K562 (cell line): ENCODE results near the gene CCDC192. TPM values are rescaled to one million over a fixed set of nuclear protein-coding genes. Genes with fewer than 3 reads are reported as not detected.

Source experiments
- ATAC-seq: fragments of 200-7000 bp; cut with Tn5 transposase; 3 replicates; pipeline ENCODE4 v1.9.1; 2020; ENCODE audit warnings: moderate library complexity
- BruUV-seq: library from RNA; stranded (reverse); fragments of 400-500 nt; replicated peaks from 2 replicates; lab custom pipeline; 2021; lab: Mats Ljungman, UMichigan
- CTCF ChIA-PET: fragments of 300-600 bp; formaldehyde crosslinking; extraction: SDS; loops from one replicate; lab custom pipeline; 2021; ENCODE audit warnings: low intra/inter-chr PET ratio; lab: Yijun Ruan, JAX
- POLR2A ChIA-PET: fragments of 300-600, 350-650 bp; sonication (Branson Sonifier 250); formaldehyde crosslinking; extraction: SDS; loops from one replicate; lab custom pipeline; 2021; ENCODE audit warnings: antibody characterized with exemption, inconsistent platforms; lab: Yijun Ruan, JAX
- DNase-seq, 4 experiments: peaks; one replicate each; pipeline versions ENCODE4 v3.0.0 to v3.0.0-alpha.2; 2011 to 2018; ENCODE audit warnings: low spot score in 3 of 4, mixed read lengths in 3 of 4; ENCODE audit errors: extremely low read depth in 1 of 4
- FAIRE-seq: peaks from 2 replicates; lab custom pipeline; 2011; peaks lifted over from hg19 to GRCh38; lab: Jason Lieb, UNC
- H2AFZ ChIP-seq: 2 replicates; pipeline ENCODE4 v1.6.0; 2011; ENCODE audit warnings: low read depth, low read length, control low read depth, inconsistent platforms
- H3K27ac ChIP-seq: fragments of 200-600 bp; 3 replicates; pipeline ENCODE4 v1.8.0; 2011; ENCODE audit warnings: low read depth, mild to moderate bottlenecking, control low read depth, inconsistent platforms, low read length, moderate library complexity, mixed read lengths; ENCODE audit errors: extremely low read depth
- H3K27me3 ChIP-seq, 2 experiments: fragments of 300-600 bp in 1 of 2; 2 replicates in 1 of 2; 3 replicates in 1 of 2; pipeline versions ENCODE4 v1.6.0 to v1.8.0; 2011; ENCODE audit warnings: inconsistent platforms in 2 of 2, low read length in 2 of 2, mild to moderate bottlenecking in 1 of 2, mixed read lengths in 1 of 2, moderate library complexity in 1 of 2; ENCODE audit not compliant: control insufficient read depth in 2 of 2, insufficient read depth in 2 of 2
- H3K36me3 ChIP-seq: fragments of 300-600 bp; 3 replicates; pipeline ENCODE4 v1.8.0; 2011; ENCODE audit warnings: mild to moderate bottlenecking, low read length, inconsistent platforms; ENCODE audit not compliant: control insufficient read depth, insufficient read depth
- H3K4me1 ChIP-seq, 2 experiments: fragments of 200-600 bp in 1 of 2; replicated peaks in 1 of 2; 2 replicates in 1 of 2; 3 replicates in 1 of 2; pipeline versions ENCODE4 v1.5.1 to v1.8.0; 2011; ENCODE audit warnings: inconsistent platforms in 2 of 2, low read length in 2 of 2, mild to moderate bottlenecking in 1 of 2, mixed read lengths in 1 of 2, moderate library complexity in 1 of 2; ENCODE audit not compliant: control insufficient read depth in 2 of 2, insufficient read depth in 2 of 2
- H3K4me2 ChIP-seq: 2 replicates; pipeline ENCODE4 v1.6.1; 2011; ENCODE audit warnings: low read length, control low read depth, inconsistent platforms, mixed read lengths; ENCODE audit not compliant: insufficient read depth
- H3K4me3 ChIP-seq: fragments of 200-600 bp; sonication (generic), shearing (Covaris generic); 2 replicates; pipeline ENCODE4 v1.5.1; 2016; ENCODE audit warnings: control low read depth, inconsistent platforms
- H3K79me2 ChIP-seq: fragments of 200-600 bp; 3 replicates; pipeline ENCODE4 v1.8.0; 2011; ENCODE audit warnings: low read length, inconsistent platforms; ENCODE audit not compliant: control insufficient read depth, insufficient read depth
- H3K9ac ChIP-seq, 2 experiments: 2 replicates each; pipeline versions ENCODE4 v1.6.0 to v1.6.1; 2011; ENCODE audit warnings: low read depth in 2 of 2, low read length in 2 of 2, control low read depth in 1 of 2, inconsistent platforms in 1 of 2, mild to moderate bottlenecking in 1 of 2, mixed read lengths in 1 of 2; ENCODE audit not compliant: insufficient read depth in 1 of 2
- H3K9me1 ChIP-seq: one replicate; pipeline ENCODE4 v1.6.0; 2011; ENCODE audit warnings: inconsistent platforms, mild to moderate bottlenecking, low read length, moderate library complexity; ENCODE audit not compliant: control insufficient read depth, insufficient read depth
- H3K9me3 ChIP-seq: replicated peaks from 2 replicates; pipeline ENCODE4 v1.5.1; 2011; ENCODE audit warnings: low read depth, low read length, inconsistent platforms; ENCODE audit not compliant: control insufficient read depth, insufficient read depth
- H4K20me1 ChIP-seq: replicated peaks from 2 replicates; pipeline ENCODE4 v1.6.1; 2011; ENCODE audit warnings: low read length, inconsistent platforms, mixed read lengths; ENCODE audit not compliant: control insufficient read depth, insufficient read depth
- BCOR ChIP-seq: fragments of 450-650 bp; IDR thresholded peaks from 2 replicates; pipeline ENCODE4 v1.6.1; 2016
- DACH1 ChIP-seq: fragments of 450-650 bp; IDR thresholded peaks from 2 replicates; pipeline ENCODE4 v1.6.1; 2018; ENCODE audit not compliant: partially characterized antibody
- HDAC6 ChIP-seq: IDR thresholded peaks from 2 replicates; pipeline ENCODE4 v1.6.1; 2012; ENCODE audit warnings: low read depth, mild to moderate bottlenecking, control low read depth, inconsistent platforms, low read length, moderate library complexity
- HEY1 ChIP-seq: fragments of 250-450 bp; sonication (Bioruptor Pico); IDR thresholded peaks from 2 replicates; pipeline ENCODE4 v1.5.0; 2020; ENCODE audit warnings: mild to moderate bottlenecking, moderate library complexity, borderline replicate concordance
- ILK ChIP-seq: fragments of 450-650 bp; IDR thresholded peaks from 2 replicates; pipeline ENCODE4 v1.6.1; 2016; ENCODE audit warnings: missing genetic modification characterization, low read depth, mild to moderate bottlenecking, missing compliant biosample characterization, moderate library complexity, borderline replicate concordance
- NONO ChIP-seq, 2 experiments: fragments of 200-400 bp in 1 of 2; fragments of 450-650 bp in 1 of 2; formaldehyde crosslinking in 1 of 2; IDR thresholded peaks; 2 replicates each; pipeline ENCODE4 v1.6.1; 2017; ENCODE audit warnings: low read depth in 2 of 2, mild to moderate bottlenecking in 2 of 2, moderate library complexity in 2 of 2, low read length in 1 of 2
- NR2F6 ChIP-seq: fragments of 450-650 bp; formaldehyde crosslinking; IDR thresholded peaks from 2 replicates; pipeline ENCODE4 v1.4.0; 2020; ENCODE audit warnings: mild to moderate bottlenecking
- PCBP2 ChIP-seq: fragments of 200-400 bp; formaldehyde crosslinking; IDR thresholded peaks from 2 replicates; pipeline ENCODE4 v1.6.1; 2018; ENCODE audit warnings: low read length, low read depth, mild to moderate bottlenecking, moderate library complexity; ENCODE audit not compliant: poor library complexity, severe bottlenecking
- RHOXF2B ChIP-seq: fragments of 250-450 bp; sonication (Bioruptor Pico); conservative IDR thresholded peaks from 2 replicates; pipeline ENCODE4 v1.5.1; 2021
- SRF ChIP-seq, 2 experiments: fragments of 250-450, 450-650 bp in 1 of 2; sonication (Bioruptor Pico) in 1 of 2; sonication (generic) in 1 of 2; formaldehyde crosslinking; IDR thresholded peaks; 2 replicates each; pipeline versions ENCODE4 v1.5.0 to v1.5.1; 2020 to 2022; ENCODE audit warnings: mild to moderate bottlenecking in 1 of 2, missing genetic modification reagents in 1 of 2
- WGBS: fragments of 100-300 bp; shearing (Covaris generic); methylation state at CpG from one replicate; pipeline ENCODE4 v1.1.6; 2016; ENCODE audit warnings: low coverage, mixed read lengths; ENCODE audit not compliant: insufficient coverage; ENCODE audit errors: missing lambda C conversion rate; 5-methylcytosine and 5-hydroxymethylcytosine counted together
- in situ Hi-C: fragments of 300-500 bp; cut with MboI; formaldehyde crosslinking; loops from 4 replicates; pipeline ENCODE4 v1.15.0; 2018; ENCODE audit warnings: inconsistent platforms, mixed read lengths
- intact Hi-C: fragments of 100-400 bp; cut with micrococcal nuclease; formaldehyde crosslinking; loops from 2 replicates; pipeline ENCODE4 v1.14.2; 2022
- polyA plus RNA-seq, 8 experiments: library from polyadenylated mRNA; depleted of rRNA in 4 of 8; stranded (reverse) in 5 of 8; unstranded in 3 of 8; fragments of >200 nt; fragmentation: Nextera tagmentation in 2 of 8; fragmentation: Illumina TruSeq in 1 of 8; extraction: Ambion mirVana in 2 of 8; extraction: Trizol in 1 of 8; gene quantifications; 2 replicates each; pipeline versions ENCODE4 v1.2.1 to v1.2.3, GENCODE V29; 2011 to 2014; ENCODE audit warnings: inconsistent platforms in 1 of 8, missing spikeins in 1 of 8
- total RNA-seq, 7 experiments: library from RNA; depleted of rRNA in 6 of 7; stranded (reverse); fragments of >200 nt in 6 of 7; fragmentation: Illumina TruSeq in 2 of 7; extraction: Trizol in 2 of 7; gene quantifications; 2 replicates each; pipeline versions ENCODE4 v1.2.1 to v1.2.3, GENCODE V29; 2011 to 2021; ENCODE audit warnings: low replicate concordance in 1 of 7
- TF ChIP-seq, protein P1 (sequence below): sonication (generic); formaldehyde crosslinking; IDR thresholded peaks from 2 replicates; pipeline ENCODE4 v1.8.1; 2022; ENCODE audit warnings: missing genetic modification reagents
- TF ChIP-seq, protein P2 (sequence below): IDR thresholded peaks from 2 replicates; pipeline ENCODE4 v1.6.1; 2014; ENCODE audit warnings: antibody characterized with exemption
- TF ChIP-seq, protein P3 (sequence below): fragments of 250-450 bp; sonication (Bioruptor Pico); IDR thresholded peaks from 2 replicates; pipeline ENCODE4 v1.5.0; 2022; ENCODE audit warnings: mild to moderate bottlenecking

The CCDC192 gene
- total and polyA plus RNA-seq, 9 of the 15 experiments (the other 6 are each of a cell fraction or from before 2014, with no cell fraction given) = 0.21 to 0.66 (median 0.38) TPM; not detected in 2

DNA sequence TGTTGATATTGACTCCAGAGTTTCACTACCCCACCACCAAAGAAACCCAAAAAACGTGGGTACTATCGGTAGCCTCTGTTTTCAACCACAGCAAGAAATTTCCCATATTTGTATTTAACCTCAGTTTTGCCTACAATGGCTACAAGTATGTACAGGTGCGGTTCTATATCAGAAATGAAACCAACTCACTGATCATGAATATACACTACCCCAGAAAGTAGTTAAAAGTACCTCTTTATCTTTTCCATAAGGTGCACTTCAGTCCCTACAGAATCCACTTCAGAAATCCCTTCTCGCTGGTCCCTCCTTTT, 239.8 kb downstream of the CCDC192 start:
- Histone ChIP-seq H2AFZ (no peak overlapping the region), H3K27ac (no peak overlapping the region), H3K79me2 (no peaks in the 10 kb centered on the region), H3K4me3 (no peak overlapping the region), H3K36me3 (no peaks in the 10 kb centered on the region), H3K4me1 (no peaks in the 10 kb centered on the region), H4K20me1 (no peaks in the 10 kb centered on the region), H3K27me3 (no peaks in the 10 kb centered on the region), H3K9me3 (no peaks in the 10 kb centered on the region), H3K4me2 (no peak overlapping the region), H3K9me1 (no peaks in the 10 kb centered on the region), H3K9ac (no peak overlapping the region)
- ATAC-seq (no peak), DNase-seq (no peak), FAIRE-seq (no peak)
- intact Hi-C loops = no loop called here
- TF ChIP-seq, protein P1, sequence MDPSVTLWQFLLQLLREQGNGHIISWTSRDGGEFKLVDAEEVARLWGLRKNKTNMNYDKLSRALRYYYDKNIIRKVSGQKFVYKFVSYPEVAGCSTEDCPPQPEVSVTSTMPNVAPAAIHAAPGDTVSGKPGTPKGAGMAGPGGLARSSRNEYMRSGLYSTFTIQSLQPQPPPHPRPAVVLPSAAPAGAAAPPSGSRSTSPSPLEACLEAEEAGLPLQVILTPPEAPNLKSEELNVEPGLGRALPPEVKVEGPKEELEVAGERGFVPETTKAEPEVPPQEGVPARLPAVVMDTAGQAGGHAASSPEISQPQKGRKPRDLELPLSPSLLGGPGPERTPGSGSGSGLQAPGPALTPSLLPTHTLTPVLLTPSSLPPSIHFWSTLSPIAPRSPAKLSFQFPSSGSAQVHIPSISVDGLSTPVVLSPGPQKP (CRISPR knock-in tag) = no peak
- TF ChIP-seq HEY1 (CRISPR knock-in tag) (no peak), PCBP2 (no peak), BCOR (no peak), SRF (CRISPR knock-in tag; IDR thresholded peaks at IDR 0.05) (no peak), ILK (no peak), HDAC6 (no peak), DACH1 (no peak), NR2F6 (CRISPR knock-in tag) (no peak), RHOXF2B (CRISPR knock-in tag) (no peak), NONO (IDR thresholded peaks at IDR 0.05; ENCODE audit: low read depth in 2 of 2, low read length in 1 of 2) (no peak)
- TF ChIP-seq, protein P2, sequence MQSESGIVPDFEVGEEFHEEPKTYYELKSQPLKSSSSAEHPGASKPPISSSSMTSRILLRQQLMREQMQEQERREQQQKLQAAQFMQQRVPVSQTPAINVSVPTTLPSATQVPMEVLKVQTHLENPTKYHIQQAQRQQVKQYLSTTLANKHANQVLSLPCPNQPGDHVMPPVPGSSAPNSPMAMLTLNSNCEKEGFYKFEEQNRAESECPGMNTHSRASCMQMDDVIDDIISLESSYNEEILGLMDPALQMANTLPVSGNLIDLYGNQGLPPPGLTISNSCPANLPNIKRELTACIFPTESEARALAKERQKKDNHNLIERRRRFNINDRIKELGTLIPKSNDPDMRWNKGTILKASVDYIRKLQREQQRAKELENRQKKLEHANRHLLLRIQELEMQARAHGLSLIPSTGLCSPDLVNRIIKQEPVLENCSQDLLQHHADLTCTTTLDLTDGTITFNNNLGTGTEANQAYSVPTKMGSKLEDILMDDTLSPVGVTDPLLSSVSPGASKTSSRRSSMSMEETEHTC = no peak
- TF ChIP-seq, protein P3, sequence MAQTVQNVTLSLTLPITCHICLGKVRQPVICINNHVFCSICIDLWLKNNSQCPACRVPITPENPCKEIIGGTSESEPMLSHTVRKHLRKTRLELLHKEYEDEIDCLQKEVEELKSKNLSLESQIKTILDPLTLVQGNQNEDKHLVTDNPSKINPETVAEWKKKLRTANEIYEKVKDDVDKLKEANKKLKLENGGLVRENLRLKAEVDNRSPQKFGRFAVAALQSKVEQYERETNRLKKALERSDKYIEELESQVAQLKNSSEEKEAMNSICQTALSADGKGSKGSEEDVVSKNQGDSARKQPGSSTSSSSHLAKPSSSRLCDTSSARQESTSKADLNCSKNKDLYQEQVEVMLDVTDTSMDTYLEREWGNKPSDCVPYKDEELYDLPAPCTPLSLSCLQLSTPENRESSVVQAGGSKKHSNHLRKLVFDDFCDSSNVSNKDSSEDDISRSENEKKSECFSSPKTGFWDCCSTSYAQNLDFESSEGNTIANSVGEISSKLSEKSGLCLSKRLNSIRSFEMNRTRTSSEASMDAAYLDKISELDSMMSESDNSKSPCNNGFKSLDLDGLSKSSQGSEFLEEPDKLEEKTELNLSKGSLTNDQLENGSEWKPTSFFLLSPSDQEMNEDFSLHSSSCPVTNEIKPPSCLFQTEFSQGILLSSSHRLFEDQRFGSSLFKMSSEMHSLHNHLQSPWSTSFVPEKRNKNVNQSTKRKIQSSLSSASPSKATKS (CRISPR knock-in tag) = no peak
- ChIA-PET CTCF (no interaction called here), POLR2A (no interaction called here)
- WGBS = 4% methylated on average over 4 of the region's 4 CpGs
- in situ Hi-C loops = no loop called here
- BruUV-seq = no TSS peak
